HCT116 (cell line): ENCODE measurements around the gene ZNF319. TPM values are rescaled to one million over a fixed set of nuclear protein-coding genes. Genes with fewer than 3 reads are reported as not detected.
"Not testable (repeated sequence)": the region's sequence is repeated elsewhere in the genome, so short reads cannot be mapped to it uniquely, and the experiment has no call there.

Experiments used
- ATAC-seq: fragments of 200-7000 bp; cut with Tn5 transposase; 2 replicates; pipeline ENCODE4 v1.9.1; 2020; ENCODE audit warnings: mild to moderate bottlenecking, moderate library complexity
- BruUV-seq: library from RNA; stranded (reverse); fragments of 400-500 nt; replicated peaks from 2 replicates; lab custom pipeline; 2021; lab: Mats Ljungman, UMichigan
- CTCF ChIA-PET: fragments of 300-600 bp; sonication (Branson Sonifier 250); formaldehyde crosslinking; loops from one replicate; lab custom pipeline; 2021; ENCODE audit warnings: antibody characterized with exemption; lab: Charles Lee
- POLR2A ChIA-PET: fragments of 300-600, 350-600 bp; sonication (Branson Sonifier 250); formaldehyde crosslinking; loops from one replicate; lab custom pipeline; 2021; ENCODE audit warnings: antibody characterized with exemption; lab: Charles Lee
- RAD21 ChIA-PET, 2 experiments: fragments of 300-600 bp; sonication (Branson Sonifier 250); formaldehyde crosslinking; loops; one replicate each; lab custom pipeline; 2023; ENCODE audit warnings: low total read pairs in 2 of 2; ENCODE audit not compliant: uncharacterized antibody in 2 of 2, unreplicated experiment in 2 of 2, low non-redundant PET in 1 of 2; lab: Charles Lee
- DNase-seq: peaks from one replicate; pipeline ENCODE4 v3.0.0-alpha.2; 2010; ENCODE audit warnings: low read depth, low spot score
- H2AFZ ChIP-seq: fragments of 200-600 bp; shearing (Covaris generic), sonication (generic); 2 replicates; pipeline ENCODE4 v1.6.1; 2017; ENCODE audit warnings: low read depth, mixed run types, mixed read lengths, antibody characterized with exemption, low read length; ENCODE audit not compliant: poor library complexity, severe bottlenecking
- H3K27ac ChIP-seq: 2 replicates; pipeline ENCODE4 v1.5.1; 2012; ENCODE audit warnings: low read depth, low read length
- H3K27me3 ChIP-seq: fragments of 200-600 bp; sonication (generic); 2 replicates; pipeline ENCODE4 v1.6.1; 2016; ENCODE audit warnings: mixed run types, low read length, mixed read lengths; ENCODE audit not compliant: insufficient read depth
- H3K36me3 ChIP-seq, 2 experiments: fragments of 200-500 bp in 1 of 2; fragments of 200-600 bp in 1 of 2; sonication (Bioruptor generic) in 1 of 2; sonication (generic) in 1 of 2; 2 replicates each; pipeline versions ENCODE4 v1.5.1 to v1.6.1; 2014 to 2016; ENCODE audit warnings: low read length in 2 of 2, inconsistent platforms in 1 of 2, mixed read lengths in 1 of 2, mixed run types in 1 of 2; ENCODE audit not compliant: insufficient read depth in 2 of 2, control insufficient read depth in 1 of 2
- H3K4me1 ChIP-seq, 2 experiments: fragments of 200-600 bp in 1 of 2; sonication (generic) in 1 of 2; 2 replicates each; pipeline versions ENCODE4 v1.5.1 to v1.6.1; 2012 to 2017; ENCODE audit warnings: low read length in 2 of 2, inconsistent platforms in 1 of 2, mild to moderate bottlenecking in 1 of 2, mixed read lengths in 1 of 2, mixed run types in 1 of 2, moderate library complexity in 1 of 2; ENCODE audit not compliant: insufficient read depth in 2 of 2, control insufficient read depth in 1 of 2
- H3K4me2 ChIP-seq: fragments of 200-600 bp; sonication (generic); 2 replicates; pipeline ENCODE4 v1.6.1; 2017; ENCODE audit warnings: mixed run types, low read length, mixed read lengths
- H3K4me3 ChIP-seq, 2 experiments: fragments of 200-600 bp in 1 of 2; sonication (generic) in 1 of 2; replicated peaks in 1 of 2; 2 replicates each; pipeline ENCODE4 v1.5.1; 2011 to 2016; ENCODE audit warnings: low read length in 2 of 2, control low read depth in 1 of 2, low read depth in 1 of 2, mild to moderate bottlenecking in 1 of 2, mixed read lengths in 1 of 2, mixed run types in 1 of 2
- H3K79me2 ChIP-seq: fragments of 200-600 bp; sonication (generic); 2 replicates; pipeline ENCODE4 v1.6.1; 2017; ENCODE audit warnings: mild to moderate bottlenecking, mixed run types, low read length, moderate library complexity, mixed read lengths; ENCODE audit not compliant: insufficient read depth
- H3K9ac ChIP-seq: fragments of 200-600 bp; sonication (generic); 2 replicates; pipeline ENCODE4 v1.6.1; 2016; ENCODE audit warnings: low read length, mixed read lengths
- H3K9me2 ChIP-seq: fragments of 200-600 bp; sonication (generic), shearing (Covaris generic); 2 replicates; pipeline ENCODE4 v1.6.1; 2017; ENCODE audit warnings: mixed run types, mild to moderate bottlenecking, moderate library complexity; ENCODE audit not compliant: insufficient read depth
- H3K9me3 ChIP-seq, 2 experiments: fragments of 200-500 bp in 1 of 2; fragments of 200-600 bp in 1 of 2; sonication (Bioruptor generic) in 1 of 2; sonication (generic) in 1 of 2; 2 replicates each; pipeline ENCODE4 v1.6.1; 2014 to 2017; ENCODE audit warnings: low read length in 2 of 2, mixed read lengths in 2 of 2, inconsistent platforms in 1 of 2, low read depth in 1 of 2, mild to moderate bottlenecking in 1 of 2, mixed run types in 1 of 2, moderate library complexity in 1 of 2; ENCODE audit not compliant: control insufficient read depth in 1 of 2, insufficient read depth in 1 of 2
- H4K20me1 ChIP-seq: fragments of 200-600 bp; sonication (generic), shearing (Covaris generic); 2 replicates; pipeline ENCODE4 v1.6.1; 2017; ENCODE audit warnings: mixed run types, mild to moderate bottlenecking, moderate library complexity; ENCODE audit not compliant: insufficient read depth
- POLR2A ChIP-seq: IDR thresholded peaks from 2 replicates; pipeline ENCODE4 v1.7.0; 2011; ENCODE audit warnings: borderline replicate concordance; ENCODE audit not compliant: insufficient read depth, insufficient read length; ENCODE audit errors: extremely low read depth
- SP1 ChIP-seq: IDR thresholded peaks from 2 replicates; pipeline ENCODE4 v1.6.1; 2012; ENCODE audit warnings: low read depth
- ZNF274 ChIP-seq: fragments of 200-500 bp; sonication (Bioruptor generic); IDR thresholded peaks from 2 replicates; pipeline ENCODE4 v1.6.1; 2014; ENCODE audit warnings: mild to moderate bottlenecking, low read depth, low read length, inconsistent platforms
- intact Hi-C: fragments of 100-400 bp; cut with micrococcal nuclease; formaldehyde crosslinking; loops from 2 replicates; pipeline ENCODE4 v1.10.0; 2022
- total RNA-seq: library from RNA; stranded (reverse); gene quantifications from one replicate; pipeline ENCODE4 v1.2.1, GENCODE V29; 2021; ENCODE audit not compliant: unreplicated experiment

ZNF319 gene
- total RNA-seq, 1 experiment from 2014 or later, result 7.1 TPM

GRCh38 chr16:58009856-58010416 lies 9.5 kb upstream of the ZNF319 start:
- H3K9ac ChIP-seq, result no peak overlapping the region
- CTCF ChIA-PET, result no interaction called here
- DNase-seq (no peak), ATAC-seq (no peak)
- H4K20me1 ChIP-seq, result no peaks in the 10 kb centered on the region
- RAD21 ChIA-PET, result no interaction called here
- H3K36me3 ChIP-seq, result peaks cover 21 to 33% of the 10 kb centered on the region in 2 experiments; a peak in 3 of 4 replicates
- H3K27ac ChIP-seq, result no peak overlapping the region
- H3K9me3 ChIP-seq, result no peaks in the 10 kb centered on the region
- no peaks in the 10 kb centered on the region for H3K9me2 ChIP-seq
- intact Hi-C loops, result loop anchor here (5.0 to 10.0 kb wide), 2 partner anchors 285 to 433 kb away; no protein-coding TSS in a partner anchor
- H2AFZ ChIP-seq, result no peak overlapping the region
- no peak overlapping the region for H3K4me3 ChIP-seq
- POLR2A ChIA-PET, result no interaction called here
- H3K79me2 ChIP-seq, result peaks cover 11% of the 10 kb centered on the region; the same call in 1 of the 2 replicates
- H3K4me2 ChIP-seq, result no peak overlapping the region
- H3K27me3 ChIP-seq, result no peaks in the 10 kb centered on the region
- BruUV-seq, result no TSS peak
- no peak for TF ChIP-seq POLR2A
- TF ChIP-seq SP1, result no peak
- TF ChIP-seq ZNF274, result no peak
- H3K4me1 ChIP-seq, result peaks cover 0 to 9% of the 10 kb centered on the region in 2 experiments; a peak in 1 of 4 replicates

GRCh38 chr16:58004736-58005135 lies 4.3 kb upstream of the ZNF319 start:
- intact Hi-C loops, result loop anchor here (1.0 to 10.0 kb wide), 3 partner anchors 105 to 427 kb away; no protein-coding TSS in a partner anchor
- H3K9me2 ChIP-seq, H3K27ac ChIP-seq, ATAC-seq, H3K4me2 ChIP-seq, H3K27me3 ChIP-seq, POLR2A ChIA-PET, H3K9me3 ChIP-seq, H4K20me1 ChIP-seq, RAD21 ChIA-PET, BruUV-seq, DNase-seq, H3K4me3 ChIP-seq, H3K9ac ChIP-seq, H2AFZ ChIP-seq: not testable (repeated sequence)
- Histone ChIP-seq H3K4me1 (peaks cover 5 to 14% of the 10 kb centered on the region in 2 experiments; a peak in 3 of 4 replicates), H3K79me2 (peaks cover 23% of the 10 kb centered on the region), H3K36me3 (peaks cover 12 to 18% of the 10 kb centered on the region in 2 experiments; a peak in 3 of 4 replicates)
- CTCF ChIA-PET, result interaction anchor here (1.2 kb wide), 1 partner anchor 106 kb away, joined by 4 read pairs; no protein-coding TSS in a partner anchor
